GM18870 (cell line): ENCODE data around the gene BCL7A.

Experiments used
- ATAC-seq: cut with Tn5 transposase; IDR thresholded peaks from one replicate; pipeline ENCODE4 v1.9.1; 2021; ENCODE audit warnings: moderate library complexity; ENCODE audit not compliant: unreplicated experiment

The BCL7A gene

DNA sequence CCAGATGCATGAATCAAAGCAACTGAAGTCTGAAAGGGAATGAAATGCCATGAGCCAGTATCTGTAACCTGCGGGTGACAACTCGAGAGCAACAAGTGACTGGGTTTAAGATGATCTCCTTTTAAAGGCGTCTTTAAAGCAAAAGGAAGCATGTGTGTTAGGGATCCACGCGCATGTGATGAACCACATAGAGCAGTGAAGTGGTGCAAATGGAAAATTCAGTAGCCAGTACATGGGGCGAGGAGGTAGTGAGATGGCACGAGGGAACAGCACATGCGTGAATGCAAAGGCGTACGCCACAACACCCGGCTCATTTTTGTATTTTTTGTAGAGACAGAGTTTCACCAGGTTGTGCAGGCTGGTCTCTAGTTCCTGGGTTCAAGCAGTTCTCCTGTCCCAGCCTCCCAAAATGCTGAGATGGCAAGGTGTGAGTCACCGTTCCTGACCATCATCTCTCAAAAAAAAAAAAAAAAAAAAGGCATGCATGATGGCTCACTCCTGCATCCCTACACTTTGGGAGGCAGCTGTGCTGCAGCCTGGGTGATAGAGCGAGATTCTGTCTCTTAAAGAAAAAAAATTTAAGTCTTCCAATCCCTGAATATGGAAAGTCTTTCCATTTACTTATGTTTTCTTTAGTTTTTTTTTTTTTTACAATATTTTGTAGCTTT, 24.6 kb upstream of the BCL7A start:
- ATAC-seq, result no peak

DNA sequence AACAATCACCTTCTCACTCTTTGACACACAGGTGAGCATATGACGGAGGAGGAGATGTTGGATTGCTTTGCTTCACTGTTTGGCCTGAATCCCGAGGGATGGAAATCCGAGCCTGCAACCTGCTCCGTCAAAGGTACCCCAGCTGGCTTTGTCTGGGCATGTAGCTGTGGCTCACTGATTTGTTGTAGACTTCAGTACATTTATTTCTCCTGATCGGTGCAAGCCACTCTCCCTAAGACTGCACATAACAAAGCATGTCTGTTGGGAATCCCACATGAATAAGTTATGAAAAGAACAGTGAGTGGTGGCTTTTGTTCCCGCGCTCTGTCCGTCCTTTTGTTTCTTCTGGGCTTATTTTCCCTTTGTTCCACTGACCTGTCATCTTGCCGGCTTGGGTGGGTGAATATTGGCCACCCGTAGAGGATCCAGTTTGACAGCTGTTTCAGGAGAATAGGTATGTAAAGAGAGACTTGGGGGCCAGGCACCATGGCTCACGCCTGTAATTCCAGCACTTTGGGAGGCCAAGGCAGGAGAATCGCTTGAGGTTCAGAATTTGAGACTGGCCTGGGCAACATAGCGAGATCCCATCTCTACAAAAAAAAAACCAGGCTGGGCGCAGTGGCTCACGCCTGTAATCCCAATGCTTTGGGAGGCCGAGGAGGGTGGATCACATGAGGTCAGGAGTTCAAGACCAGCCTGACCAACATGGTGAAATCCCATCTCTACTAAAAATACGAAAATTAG, 20.0 kb upstream of the BCL7A start:
- no peak for ATAC-seq

DNA sequence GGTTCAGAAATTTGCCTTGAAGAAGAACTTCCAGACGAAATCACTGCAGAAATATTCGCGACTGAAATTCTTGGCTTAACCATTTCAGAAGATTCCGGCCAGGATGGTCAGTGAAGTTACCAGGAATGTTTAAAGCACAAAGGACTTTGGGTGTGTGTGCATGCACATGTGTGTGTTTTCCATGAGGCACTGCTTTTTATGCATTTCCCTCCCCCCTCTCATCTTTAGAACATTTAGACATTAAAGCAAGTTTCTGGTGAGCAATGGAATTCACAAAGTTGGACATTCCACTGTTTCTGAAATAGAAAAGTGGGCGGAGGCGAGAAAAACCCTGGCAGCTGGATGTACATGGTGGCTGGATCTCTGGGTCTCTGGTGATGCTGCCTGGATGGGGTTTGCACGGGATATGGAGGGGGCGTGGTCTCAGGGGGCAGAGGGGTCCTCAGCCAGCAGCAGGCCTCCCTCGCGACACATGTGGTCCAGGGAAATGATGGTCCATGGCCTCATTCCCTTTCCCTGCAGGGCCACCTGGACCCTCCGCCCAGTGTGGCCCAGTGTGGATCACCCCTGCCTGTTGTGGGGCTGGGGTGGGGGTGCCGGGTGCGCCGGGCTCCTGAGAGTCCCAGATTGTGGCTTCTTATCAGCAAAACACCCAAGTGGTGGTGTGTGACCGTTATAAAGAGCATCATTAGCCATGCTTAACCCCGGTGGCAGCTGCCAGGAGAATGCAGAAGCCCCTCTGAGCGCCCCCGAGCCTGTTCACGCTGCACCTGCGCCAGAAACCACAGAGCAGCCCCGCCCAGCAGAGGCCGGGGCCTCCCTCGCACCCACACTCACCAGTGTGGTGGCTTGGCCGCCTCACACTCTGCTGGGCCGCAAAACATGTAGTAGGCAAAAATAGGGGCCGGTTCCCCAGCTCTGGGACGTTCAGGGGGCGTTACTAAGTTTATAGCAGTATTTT, 17.8 kb upstream of the BCL7A start:
- ATAC-seq, result no peak

DNA sequence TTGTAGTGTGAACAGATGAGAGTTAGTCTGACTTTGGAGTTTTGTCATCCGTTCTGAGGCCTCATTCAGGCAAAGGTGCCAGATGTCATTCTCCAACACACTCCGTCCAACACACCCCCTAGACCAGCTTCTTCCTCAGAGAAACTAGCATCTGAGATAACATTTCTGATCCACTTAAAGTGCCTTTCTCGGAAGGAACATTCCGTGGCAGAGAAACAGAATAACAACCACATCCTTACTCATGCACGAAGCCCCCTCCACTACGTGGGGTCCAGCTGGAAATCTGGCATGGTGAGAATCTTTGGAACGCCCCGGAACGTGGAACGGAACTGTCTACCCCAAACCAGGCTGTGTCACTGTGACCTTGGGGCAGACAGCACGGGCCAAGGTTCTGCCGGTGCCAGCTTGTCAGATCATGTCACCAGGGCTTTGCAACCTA, 17.0 kb upstream of the BCL7A start:
- ATAC-seq, result no peak

DNA sequence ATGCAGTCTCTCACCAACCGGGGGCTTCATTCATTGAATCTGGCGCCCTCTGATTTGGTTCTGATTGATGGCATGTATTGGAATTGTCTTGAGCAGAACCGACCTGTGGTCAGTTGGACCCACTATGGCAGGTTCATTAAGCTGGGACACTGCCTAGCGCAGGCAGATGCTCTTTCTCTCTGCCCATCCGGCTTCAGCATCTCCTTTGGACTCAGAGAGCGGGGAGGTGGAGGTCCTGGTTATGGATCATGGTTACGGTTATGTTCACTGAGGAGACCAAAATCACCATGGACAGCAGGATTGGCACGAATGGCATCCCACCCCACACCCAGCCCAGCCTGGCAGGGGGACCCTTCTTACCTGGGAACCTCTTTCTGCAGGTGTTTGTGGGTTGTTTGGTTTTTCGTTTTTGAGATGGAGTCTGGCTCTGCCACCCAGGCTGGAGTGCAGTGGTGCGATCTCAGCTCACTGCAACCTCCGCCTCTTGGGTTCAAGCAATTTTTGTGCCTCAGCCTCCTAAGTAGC, 16.4 kb upstream of the BCL7A start:
- ATAC-seq, result no peak

DNA sequence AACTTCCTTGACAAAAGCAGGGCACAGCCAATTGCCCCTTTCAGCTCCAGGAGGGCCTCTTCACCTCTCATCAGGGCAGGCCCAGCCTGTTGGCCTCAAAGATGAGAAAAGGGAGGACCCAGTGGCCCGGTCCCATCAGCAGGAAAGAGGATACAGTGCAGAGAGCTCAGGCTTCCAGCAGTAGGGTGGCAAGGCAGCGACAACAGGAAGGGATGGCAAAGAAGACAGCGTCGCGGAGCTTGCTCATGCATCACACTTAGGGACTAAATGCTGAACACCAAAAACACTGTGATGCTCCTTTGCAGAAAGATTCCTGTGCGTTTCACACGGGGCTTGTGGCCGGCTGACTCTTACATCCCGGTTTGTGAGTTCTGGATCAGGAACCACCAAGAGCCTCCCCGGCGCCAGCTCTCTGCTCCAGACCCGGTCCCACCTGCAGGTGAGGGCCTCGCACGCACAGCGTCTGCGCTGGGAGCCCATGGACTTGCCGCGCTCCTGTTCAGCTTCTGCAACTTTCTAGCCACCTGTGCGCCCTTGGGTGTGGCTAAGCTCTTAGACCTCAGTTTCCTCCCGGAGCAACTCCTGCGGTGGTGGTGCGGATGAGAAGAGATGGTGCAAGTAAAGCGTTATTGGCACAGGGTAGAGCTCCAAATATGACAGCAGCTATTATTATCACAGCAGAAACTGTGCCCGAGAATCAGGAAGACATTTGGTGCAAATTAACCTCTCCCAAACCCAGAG, 15.3 kb upstream of the BCL7A start:
- no peak for ATAC-seq

DNA sequence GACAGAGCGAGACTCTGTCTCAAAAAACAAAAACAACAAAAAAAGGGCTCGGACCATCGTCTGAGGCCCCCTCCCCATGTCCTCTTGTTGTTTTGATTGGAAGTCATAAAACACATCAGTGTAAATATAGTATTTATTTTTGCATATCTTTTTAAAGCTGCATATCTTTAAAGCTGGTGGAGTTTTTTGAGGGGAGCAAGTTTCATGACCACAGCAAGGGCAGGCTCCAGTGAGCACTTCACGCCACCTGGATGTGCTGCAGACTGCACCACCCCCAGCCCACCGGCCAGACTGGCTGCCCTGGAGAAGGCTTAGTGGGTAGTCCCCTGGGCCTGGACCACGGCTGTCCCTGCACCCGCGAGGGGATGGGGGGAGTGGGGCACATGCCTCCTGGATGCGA, 11.9 kb upstream of the BCL7A start:
- ATAC-seq, result no peak

DNA sequence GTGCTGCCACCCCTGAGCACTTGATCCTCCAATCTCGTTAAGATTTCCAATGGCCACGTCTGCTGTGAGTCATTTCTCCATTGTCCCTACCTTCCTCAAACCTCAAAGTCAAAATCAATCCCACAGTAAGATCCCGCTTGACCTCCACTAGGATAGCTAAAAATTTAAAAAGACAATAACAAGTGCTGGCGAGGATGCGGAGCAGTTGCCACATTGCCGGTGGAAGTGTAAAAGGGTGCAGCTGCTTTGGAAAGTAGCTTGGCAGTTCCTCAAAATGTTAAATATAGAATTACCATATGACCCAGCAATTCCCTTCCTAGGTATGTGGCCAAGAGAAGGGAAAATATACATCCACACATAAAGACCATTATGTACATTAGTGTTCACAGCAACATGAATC, 9.5 kb upstream of the BCL7A start:
- ATAC-seq, result no peak

DNA sequence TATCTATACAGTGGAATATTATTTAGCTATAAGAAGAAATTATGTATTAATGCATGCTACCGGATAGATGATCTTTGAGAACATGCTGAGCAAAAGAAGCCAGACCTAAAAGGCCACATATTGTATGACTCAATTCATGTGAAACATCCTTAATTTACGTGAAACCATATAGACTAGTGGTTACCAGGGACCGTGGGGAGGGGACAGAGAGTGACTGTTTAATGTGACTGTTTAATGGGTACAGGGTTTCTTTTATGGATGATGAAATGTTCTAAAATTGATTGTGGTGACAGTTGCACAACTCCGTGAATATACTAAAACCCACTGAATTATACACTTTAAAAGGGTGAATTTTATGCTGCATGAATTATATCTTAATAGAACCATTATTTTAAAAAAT, 8.5 kb upstream of the BCL7A start:
- ATAC-seq, result no peak

- ATAC-seq, result no peak
Measured at GRCh38 chr12:122013791-122014590, 7.7 kb upstream of the BCL7A start.

- ATAC-seq, result no peak
Measured at GRCh38 chr12:122014781-122015180, 6.9 kb upstream of the BCL7A start.

DNA sequence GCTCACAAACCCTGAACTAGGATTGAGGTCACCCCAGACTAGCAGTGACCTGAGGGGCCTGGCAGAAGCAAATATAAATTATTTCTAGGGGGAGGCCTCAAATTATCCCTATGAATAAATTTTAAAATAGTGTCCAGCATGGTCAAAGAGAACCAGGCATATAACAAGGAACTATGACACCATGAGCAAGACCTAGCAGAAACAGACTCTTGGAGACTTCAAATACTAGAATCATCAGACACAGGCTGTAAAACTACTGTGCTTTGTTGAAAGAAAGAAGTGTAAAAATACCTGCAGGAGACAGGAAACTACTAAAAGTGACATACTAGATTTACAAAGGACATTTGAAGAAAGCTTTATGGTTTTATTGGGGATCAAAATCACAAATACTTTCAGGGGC, 3.2 kb upstream of the BCL7A start:
- no peak for ATAC-seq

- ATAC-seq, result no peak
Measured at GRCh38 chr12:122018937-122019336, 2.7 kb upstream of the BCL7A start.

- no peak for ATAC-seq
Measured at GRCh38 chr12:122020795-122021192, 890 bp upstream of the BCL7A start.

DNA sequence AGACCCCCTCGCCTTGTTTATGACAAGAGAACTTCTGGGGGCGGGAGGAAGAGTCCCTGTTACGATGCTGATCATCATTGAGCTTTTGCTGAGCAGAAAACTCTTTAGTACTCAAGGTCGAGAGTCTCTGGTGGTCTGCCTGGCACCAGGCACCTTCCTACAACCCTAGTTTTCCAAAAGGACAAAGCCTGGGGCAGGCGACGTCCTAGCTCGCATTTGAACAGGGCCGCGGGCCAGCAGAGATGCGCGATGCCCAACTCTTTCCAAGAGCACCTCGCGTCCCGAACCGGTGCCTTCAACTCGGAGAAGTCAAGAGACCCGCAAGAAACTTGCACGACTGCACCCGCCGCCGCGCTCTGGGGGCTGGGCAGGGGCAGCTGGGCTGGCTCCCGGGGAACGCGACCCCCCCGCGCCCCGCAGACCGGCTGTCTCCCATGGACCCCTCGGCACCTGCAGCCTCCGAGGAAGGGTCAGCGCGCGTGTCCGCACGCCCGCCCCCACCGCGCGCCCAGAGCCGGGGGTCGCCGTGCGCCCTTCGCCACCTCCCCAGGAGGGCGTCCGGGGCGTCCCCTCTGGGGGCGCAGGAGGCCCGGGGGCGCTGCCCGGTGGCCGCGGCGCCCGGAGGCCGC, 377 bp upstream of the BCL7A start:
- no peak for ATAC-seq

DNA sequence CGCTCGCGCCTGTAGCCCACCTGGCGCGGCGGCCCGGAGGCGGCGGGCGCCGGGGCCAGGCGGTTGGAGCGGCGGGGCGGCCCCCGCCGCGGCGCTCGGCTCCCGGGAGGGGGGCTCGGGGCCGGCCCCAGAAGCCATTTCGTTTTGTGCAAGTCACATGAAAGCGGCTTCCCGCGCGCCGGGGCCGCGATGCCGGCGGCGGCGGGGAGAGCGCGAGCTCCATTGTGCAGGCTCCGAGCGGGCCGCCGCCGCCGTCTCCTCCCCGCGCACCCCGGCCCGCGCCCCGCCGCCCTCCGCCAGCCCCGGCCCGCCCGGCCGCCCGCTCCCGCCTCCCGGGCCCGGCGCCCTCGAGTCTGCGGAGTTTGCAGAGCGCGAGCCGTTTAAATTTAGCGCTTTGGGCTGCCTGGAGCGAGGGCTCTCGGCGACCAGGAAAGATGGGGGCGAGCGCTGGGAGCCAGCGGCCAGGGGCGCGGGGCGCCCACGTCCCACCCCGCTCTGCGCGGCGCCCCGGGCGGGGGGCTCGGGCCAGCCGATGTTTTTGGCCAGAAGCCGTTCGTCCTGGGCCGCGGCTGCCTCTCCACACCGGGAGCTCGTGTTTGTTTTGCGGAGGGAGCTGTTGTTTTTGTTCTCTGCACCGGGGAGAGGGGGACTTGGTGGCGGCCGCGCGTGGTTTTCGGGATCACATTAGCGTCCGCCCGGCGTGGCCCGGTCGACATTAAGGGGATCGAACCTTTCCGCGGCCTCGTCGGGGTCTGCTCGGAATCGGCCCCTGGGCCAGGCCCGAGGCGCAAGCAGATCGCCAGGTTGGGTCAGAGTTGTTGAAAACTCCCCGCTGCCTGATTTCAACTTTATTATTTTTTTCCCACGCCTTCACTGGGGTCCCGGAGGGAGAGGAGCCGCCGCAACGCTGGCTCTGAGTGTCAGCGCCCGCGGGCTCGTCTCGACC, 982 bp downstream of the BCL7A start:
- no peak for ATAC-seq

GRCh38 chr12:122023339-122024131, 1.9 kb downstream of the BCL7A start:
- ATAC-seq, result no peak
